CD4-positive, alpha-beta memory T cell (primary cell): Measurements from ENCODE around the gene PCDHGC4. TPM values are rescaled to one million over a fixed set of nuclear protein-coding genes. Genes with fewer than 3 reads are reported as not detected.

Source experiments
- CTCF ChIA-PET: fragments of 350-600 bp; sonication (Branson Sonifier 250); formaldehyde crosslinking; loops from one replicate; lab custom pipeline; 2021; ENCODE audit warnings: inconsistent platforms; ENCODE audit not compliant: partially characterized antibody; lab: Charles Lee
- POLR2A ChIA-PET: fragments of 350-600 bp; sonication (Branson Sonifier 250); formaldehyde crosslinking; loops from one replicate; lab custom pipeline; 2021; ENCODE audit not compliant: partially characterized antibody; lab: Charles Lee
- DNase-seq, 5 donors: peaks; one replicate each; pipeline versions ENCODE4 v3.0.0 to v3.0.0-alpha.2; 2020 to 2022; ENCODE audit warnings: mixed read lengths in 1 of 5
- H3K27ac ChIP-seq: one replicate; pipeline ENCODE4 v1.7.0; 2013; ENCODE audit warnings: low read depth, low read length
- H3K27me3 ChIP-seq: 2 replicates; pipeline ENCODE4 v1.7.0; 2013; ENCODE audit warnings: mild to moderate bottlenecking, low read length, moderate library complexity; ENCODE audit not compliant: insufficient read depth
- H3K36me3 ChIP-seq: 2 replicates; pipeline ENCODE4 v1.7.0; 2013; ENCODE audit warnings: mild to moderate bottlenecking, low read length, moderate library complexity; ENCODE audit not compliant: insufficient read depth
- H3K4me1 ChIP-seq: 2 replicates; pipeline ENCODE4 v1.7.0; 2013; ENCODE audit warnings: mild to moderate bottlenecking, low read length, moderate library complexity; ENCODE audit not compliant: insufficient read depth
- H3K4me3 ChIP-seq, 2 donors: one replicate each; pipeline ENCODE4 v1.7.0; 2013; ENCODE audit warnings: low read length in 2 of 2, mild to moderate bottlenecking in 1 of 2
- H3K9me3 ChIP-seq, 2 donors: one replicate each; pipeline ENCODE4 v1.7.0; 2013; ENCODE audit warnings: low read length in 2 of 2, control low read depth in 1 of 2; ENCODE audit not compliant: control insufficient read depth in 1 of 2
- H3K27ac Mint-ChIP-seq, 7 donors: one replicate each; pipeline ENCODE4 v1.8.0; 2020 to 2021; ENCODE audit warnings: mixed read lengths in 7 of 7, mild to moderate bottlenecking in 6 of 7, inconsistent platforms in 3 of 7, moderate library complexity in 3 of 7
- H3K27me3 Mint-ChIP-seq, 2 donors: one replicate each; pipeline ENCODE4 v1.8.0; 2020 to 2021; ENCODE audit warnings: mixed read lengths in 2 of 2
- H3K36me3 Mint-ChIP-seq, 2 donors: one replicate each; pipeline ENCODE4 v1.8.0; 2020 to 2021; ENCODE audit warnings: mixed read lengths in 2 of 2, inconsistent platforms in 1 of 2, mild to moderate bottlenecking in 1 of 2
- H3K4me1 Mint-ChIP-seq, 4 donors: one replicate each; pipeline ENCODE4 v1.8.0; 2020 to 2021; ENCODE audit warnings: mixed read lengths in 4 of 4, mild to moderate bottlenecking in 1 of 4
- H3K4me3 Mint-ChIP-seq, 8 donors: one replicate each; pipeline ENCODE4 v1.8.0; 2020 to 2021; ENCODE audit warnings: mixed read lengths in 8 of 8, mild to moderate bottlenecking in 7 of 8, moderate library complexity in 6 of 8, inconsistent platforms in 3 of 8
- H3K9me3 Mint-ChIP-seq, 8 donors: one replicate each; pipeline ENCODE4 v1.8.0; 2020 to 2021; ENCODE audit warnings: mixed read lengths in 8 of 8, mild to moderate bottlenecking in 5 of 8, inconsistent platforms in 3 of 8, moderate library complexity in 1 of 8
- intact Hi-C: fragments of 100-400 bp; cut with micrococcal nuclease; formaldehyde crosslinking; loops from one replicate; pipeline ENCODE4 v1.15.1; 2023
- polyA plus RNA-seq, 2 donors: library from polyadenylated mRNA; unstranded; fragments of 300-500 nt; fragmentation: Illumina TruSeq; gene quantifications; one replicate each; pipeline ENCODE4 v1.2.3, GENCODE V29; 2021
- total RNA-seq, 2 experiments: library from RNA; stranded (reverse); gene quantifications; one replicate each; pipeline ENCODE4 v1.2.3, GENCODE V29; 2021

PCDHGC4 gene
- total and polyA plus RNA-seq, 4 experiments from 2014 or later: 0.11 TPM; not detected in 3

DNA sequence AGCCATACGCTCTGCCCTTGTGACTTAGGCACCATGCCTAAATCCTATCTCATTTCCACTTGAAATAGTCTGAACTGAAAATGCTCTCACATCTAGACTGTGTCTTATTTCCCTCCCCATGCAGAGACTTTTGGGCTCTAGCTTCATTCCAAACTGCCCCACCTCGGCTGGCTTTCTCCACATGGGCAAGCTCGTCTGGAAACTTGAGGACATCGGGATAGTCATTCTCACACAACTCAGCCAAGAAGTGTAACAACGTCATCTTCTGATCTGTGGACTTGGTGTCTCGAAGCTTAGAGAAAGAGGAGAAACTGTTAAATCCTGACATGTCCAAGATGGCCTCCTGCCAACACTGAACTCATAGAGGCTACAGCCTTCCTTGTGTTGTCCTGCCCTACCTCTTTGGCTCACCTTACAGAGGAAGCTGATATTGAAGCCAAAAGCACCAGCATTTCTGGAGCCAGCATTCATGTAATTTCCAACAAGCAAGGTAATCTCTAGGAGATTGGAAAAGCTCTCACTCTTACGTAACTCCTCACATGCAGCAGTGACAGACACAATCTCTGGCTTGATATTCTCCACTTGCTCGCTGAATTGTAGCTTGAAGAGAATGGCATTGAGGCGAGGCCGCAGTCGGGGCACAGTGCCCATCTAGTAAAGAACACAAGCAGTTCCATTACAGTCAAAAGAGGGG, 43.6 kb downstream of the PCDHGC4 start:
- Mint-ChIP-seq H3K27ac (peak overlapping the region; percentile 3 to 81 (median 53)), H3K27me3 (no peaks in the 10 kb centered on the region), H3K9me3 (no peaks in the 10 kb centered on the region), H3K4me1 (peaks cover 7 to 17% (median 14%) of the 10 kb centered on the region in 4 donors), H3K36me3 (peaks cover 0 to 51% of the 10 kb centered on the region in 2 donors), H3K4me3 (no peak overlapping the region)
- Histone ChIP-seq H3K27me3 (no peaks in the 10 kb centered on the region), H3K4me3 (no peak overlapping the region), H3K27ac (no peak overlapping the region), H3K36me3 (peaks cover 84% of the 10 kb centered on the region), H3K4me1 (peaks cover under 1% of the 10 kb centered on the region), H3K9me3 (no peaks in the 10 kb centered on the region)
- ChIA-PET CTCF (interaction anchor here (0.9 to 10.2 kb wide), 10 partner anchors 9 to 210 kb away, joined by 3 to 144 read pairs (median 4); partner anchors contain the start of gene PCDHGA10), POLR2A (no interaction called here)
- DNase-seq: no peak
- intact Hi-C loops: no loop called here

DNA sequence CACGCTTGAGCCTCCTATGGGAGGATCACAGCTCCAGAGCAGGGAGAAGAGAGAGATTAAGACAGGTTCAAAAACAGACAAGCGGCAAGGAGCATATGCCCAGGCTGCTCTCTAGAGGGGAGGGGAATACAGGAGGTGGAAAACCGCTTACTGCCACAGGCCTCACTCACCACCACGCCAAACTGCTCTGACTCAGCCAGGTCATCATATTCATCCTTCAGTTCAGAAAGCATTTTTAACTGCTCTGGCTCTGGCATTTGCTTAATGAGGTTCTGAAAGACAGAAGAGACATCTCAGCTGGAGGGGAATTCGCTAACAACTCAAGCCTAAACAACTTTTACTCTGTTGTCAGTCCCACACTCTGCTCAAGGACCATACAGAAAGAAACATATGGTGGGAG, 44.2 kb downstream of the PCDHGC4 start:
- no peak for DNase-seq
- Mint-ChIP-seq H3K4me1 (peaks cover 7 to 17% (median 15%) of the 10 kb centered on the region in 4 donors), H3K27me3 (no peaks in the 10 kb centered on the region), H3K27ac (peak overlapping the region; percentile 3 to 81 (median 53)), H3K4me3 (no peak overlapping the region), H3K36me3 (peaks cover 1 to 48% of the 10 kb centered on the region in 2 donors), H3K9me3 (no peaks in the 10 kb centered on the region)
- ChIA-PET POLR2A (no interaction called here), CTCF (interaction anchor here (0.9 to 10.2 kb wide), 7 partner anchors 9 to 116 kb away, joined by 3 to 144 read pairs (median 4); partner anchors contain the start of gene PCDHGA10)
- Histone ChIP-seq H3K27ac (no peak overlapping the region), H3K27me3 (no peaks in the 10 kb centered on the region), H3K4me3 (no peak overlapping the region), H3K4me1 (no peaks in the 10 kb centered on the region), H3K9me3 (no peaks in the 10 kb centered on the region), H3K36me3 (peaks cover 84% of the 10 kb centered on the region)
- intact Hi-C loops: no loop called here

DNA sequence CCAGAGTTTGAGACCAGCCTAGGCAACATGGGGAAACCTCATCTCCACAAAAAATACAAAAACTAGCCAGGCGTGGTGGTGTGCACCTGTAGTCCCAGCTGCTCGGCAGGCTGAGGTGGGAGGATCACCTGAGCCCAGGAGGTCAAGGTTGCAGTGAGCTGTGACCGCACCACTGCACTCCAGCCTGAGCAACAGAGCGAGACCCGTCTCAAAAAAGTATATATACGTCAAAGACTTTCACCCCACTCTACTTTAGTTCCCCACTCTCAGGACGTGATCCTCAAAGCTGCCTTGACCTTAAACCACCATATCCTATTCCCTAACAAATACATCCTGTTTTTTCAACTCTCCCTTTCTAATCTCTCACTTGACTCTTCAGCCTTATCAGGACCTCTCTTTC, 45.0 kb downstream of the PCDHGC4 start:
- Mint-ChIP-seq H3K9me3 (no peaks in the 10 kb centered on the region), H3K27me3 (no peaks in the 10 kb centered on the region), H3K27ac (no peak overlapping the region), H3K4me1 (peaks cover 10 to 14% (median 12%) of the 10 kb centered on the region in 4 donors), H3K36me3 (peaks cover 10 to 48% of the 10 kb centered on the region in 2 donors), H3K4me3 (no peak overlapping the region)
- no peak for DNase-seq
- Histone ChIP-seq H3K4me3 (no peak overlapping the region), H3K9me3 (no peaks in the 10 kb centered on the region), H3K27ac (no peak overlapping the region), H3K4me1 (no peaks in the 10 kb centered on the region), H3K36me3 (peaks cover 83% of the 10 kb centered on the region), H3K27me3 (no peaks in the 10 kb centered on the region)
- intact Hi-C loops: no loop called here
- ChIA-PET POLR2A (no interaction called here), CTCF (interaction anchor here (10.2 kb wide), 1 partner anchor 17 kb away, joined by 144 read pairs; no protein-coding TSS in a partner anchor)

DNA sequence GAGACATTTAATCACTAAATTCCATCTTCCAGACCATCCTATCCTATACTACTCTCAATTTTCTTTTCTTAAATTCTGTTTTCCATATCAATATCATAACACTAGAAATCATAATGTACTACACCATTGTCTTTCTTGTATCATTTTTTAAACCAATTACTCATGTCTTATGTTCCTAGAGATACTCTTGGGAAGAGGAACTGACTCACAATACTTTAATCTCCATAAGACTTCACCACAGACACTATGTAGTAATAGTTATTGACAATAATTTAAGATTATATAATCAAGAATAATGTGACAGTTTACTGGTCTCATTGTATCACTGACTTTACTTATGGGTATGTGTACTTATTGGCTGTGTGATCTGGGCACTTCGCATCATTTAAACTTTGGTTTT, 47.9 kb downstream of the PCDHGC4 start:
- no peak for DNase-seq
- peaks cover 23 to 39% of the 10 kb centered on the region in 2 donors for H3K36me3 Mint-ChIP-seq
- Histone ChIP-seq H3K27me3 (no peaks in the 10 kb centered on the region), H3K4me1 (no peaks in the 10 kb centered on the region), H3K9me3 (no peaks in the 10 kb centered on the region), H3K4me3 (no peak overlapping the region), H3K36me3 (peaks cover 61% of the 10 kb centered on the region), H3K27ac (no peak overlapping the region)
- H3K9me3 Mint-ChIP-seq: no peaks in the 10 kb centered on the region
- ChIA-PET CTCF (interaction anchor here (1.3 to 6.5 kb wide), 7 partner anchors 10 to 31 kb away, joined by 3 to 49 read pairs (median 5); no protein-coding TSS in a partner anchor), POLR2A (no interaction called here)
- no peak overlapping the region for H3K27ac Mint-ChIP-seq
- H3K27me3 Mint-ChIP-seq: no peaks in the 10 kb centered on the region
- H3K4me3 Mint-ChIP-seq: no peak overlapping the region
- intact Hi-C loops: no loop called here
- peaks cover 4 to 13% (median 12%) of the 10 kb centered on the region in 4 donors for H3K4me1 Mint-ChIP-seq

DNA sequence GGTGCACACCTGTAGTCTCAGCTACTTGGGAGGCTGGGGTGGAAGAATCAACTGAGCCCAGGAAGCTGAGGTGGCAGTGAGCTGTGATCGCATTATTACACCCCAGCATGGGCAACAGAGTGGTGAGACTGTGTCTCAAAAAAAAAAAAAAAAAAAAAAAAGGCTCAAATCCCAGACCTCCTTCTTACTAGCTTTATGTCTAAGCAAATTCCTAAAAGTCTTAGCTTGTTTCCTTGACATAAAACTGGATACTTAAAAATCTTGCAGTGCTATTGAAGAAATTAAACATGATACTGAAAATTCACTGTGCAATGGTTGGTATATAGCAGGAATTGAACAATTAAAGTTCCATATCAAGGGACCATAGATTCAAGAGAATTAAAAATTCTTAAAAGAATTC, 49.1 kb downstream of the PCDHGC4 start:
- Histone ChIP-seq H3K27me3 (no peaks in the 10 kb centered on the region), H3K36me3 (peaks cover 49% of the 10 kb centered on the region)
- no peak overlapping the region for H3K4me3 Mint-ChIP-seq

DNA sequence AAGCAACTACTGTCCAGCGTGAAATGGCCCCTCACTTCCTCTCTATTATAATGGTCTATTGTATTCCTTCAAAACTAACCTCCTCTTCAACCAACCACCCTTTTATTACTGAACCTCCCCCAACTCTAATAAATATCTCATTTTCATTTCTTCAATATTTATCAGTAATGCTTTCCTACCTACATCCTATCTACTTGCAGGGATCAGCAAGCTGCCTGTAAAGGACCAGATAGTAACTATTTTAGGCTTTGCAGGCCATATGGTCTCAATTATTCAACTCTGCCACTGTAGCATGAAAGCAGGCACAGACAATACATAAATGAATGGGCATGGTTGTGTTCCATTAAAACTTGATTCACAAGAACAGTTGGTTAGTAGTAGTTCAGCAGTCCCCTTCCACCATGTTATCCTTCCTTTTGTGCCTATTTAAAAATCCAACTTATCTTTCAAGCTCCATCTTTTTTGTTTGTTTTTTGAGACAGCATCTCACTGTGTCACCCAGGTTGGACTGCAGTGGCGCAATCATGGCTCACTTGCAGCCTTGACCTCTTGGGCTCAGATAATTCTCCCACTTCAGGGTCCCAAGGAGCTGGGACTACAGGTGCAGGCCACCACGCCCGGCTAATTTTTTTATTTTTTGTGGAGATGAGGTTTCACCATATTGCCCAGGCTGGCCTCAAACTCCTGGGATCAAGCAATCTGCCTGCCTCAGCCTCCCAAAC, 49.8 kb downstream of the PCDHGC4 start:
- Histone ChIP-seq H3K27me3 (no peaks in the 10 kb centered on the region), H3K9me3 (no peaks in the 10 kb centered on the region), H3K27ac (no peak overlapping the region), H3K4me1 (no peaks in the 10 kb centered on the region), H3K36me3 (peaks cover 42% of the 10 kb centered on the region), H3K4me3 (no peak overlapping the region)
- Mint-ChIP-seq H3K27ac (peak overlapping the region in 5 of 7 donors; percentile 37 to 86 (median 64)), H3K27me3 (no peaks in the 10 kb centered on the region), H3K9me3 (no peaks in the 10 kb centered on the region), H3K36me3 (peaks cover 28 to 30% of the 10 kb centered on the region in 2 donors), H3K4me3 (no peak overlapping the region), H3K4me1 (peaks cover 4 to 14% (median 12%) of the 10 kb centered on the region in 4 donors)
- no peak for DNase-seq
- intact Hi-C loops: no loop called here
- CTCF ChIA-PET: interaction anchor here (0.6 to 6.5 kb wide), 9 partner anchors 11 to 1522 kb away, joined by 3 to 49 read pairs (median 4); no protein-coding TSS in a partner anchor
- POLR2A ChIA-PET: interaction anchor here (0.7 kb wide), 1 partner anchor 8 kb away, joined by 4 read pairs; no protein-coding TSS in a partner anchor

More for the DNA sequence above, 49.1 kb downstream of the PCDHGC4 start:
- Mint-ChIP-seq H3K36me3 (peaks cover 23 to 27% of the 10 kb centered on the region in 2 donors), H3K9me3 (no peaks in the 10 kb centered on the region), H3K4me1 (peaks cover 4 to 13% (median 12%) of the 10 kb centered on the region in 4 donors), H3K27ac (peak overlapping the region in 3 of 7 donors; percentile 37 to 45 (median 41)), H3K27me3 (no peaks in the 10 kb centered on the region)
- intact Hi-C loops: no loop called here
- CTCF ChIA-PET: interaction anchor here (0.6 to 6.5 kb wide), 9 partner anchors 11 to 1523 kb away, joined by 4 to 49 read pairs (median 6); no protein-coding TSS in a partner anchor
- no peak for DNase-seq
- H3K4me3 ChIP-seq: no peak overlapping the region
- H3K4me1 ChIP-seq: no peaks in the 10 kb centered on the region
- POLR2A ChIA-PET: interaction anchor here (0.7 kb wide), 1 partner anchor 8 kb away, joined by 4 read pairs; no protein-coding TSS in a partner anchor
- H3K27ac ChIP-seq: peak overlapping the region; percentile 8
- no peaks in the 10 kb centered on the region for H3K9me3 ChIP-seq
